Stimulated activated effector memory CD8-positive, alpha-beta T cell treated with anti-CD3 and anti-CD28 coated beads, Interleukin-12 subunit alpha, Interleukin-12 subunit beta, amount 100 ng/mL, for 72 hours (primary cell): ENCODE data around the gene PRKCH.
A peak's percentile ranks its signal among the peaks of the same experiment; 100 is the strongest.

ENCODE experiments used
- ATAC-seq: fragments of 150-1000 bp; cut with Tn5 transposase; 2 replicates; pipeline ENCODE4 v1.10.0; 2021
- DNase-seq, 2 donors: peaks; one replicate each; pipeline ENCODE4 v3.0.0; 2021 to 2022; ENCODE audit warnings: low spot score in 2 of 2
- H3K27ac Mint-ChIP-seq: one replicate; pipeline ENCODE4 v1.8.0; 2022; ENCODE audit warnings: mild to moderate bottlenecking, mixed read lengths
- H3K36me3 Mint-ChIP-seq: one replicate; pipeline ENCODE4 v1.8.0; 2022; ENCODE audit warnings: mild to moderate bottlenecking, mixed read lengths
- H3K4me1 Mint-ChIP-seq: one replicate; pipeline ENCODE4 v1.8.0; 2022; ENCODE audit warnings: mixed read lengths
- H3K4me3 Mint-ChIP-seq: one replicate; pipeline ENCODE4 v1.8.0; 2022; ENCODE audit warnings: mild to moderate bottlenecking, mixed read lengths
- H3K9me3 Mint-ChIP-seq: one replicate; pipeline ENCODE4 v1.8.0; 2022; ENCODE audit warnings: mixed read lengths

Gene PRKCH

DNA sequence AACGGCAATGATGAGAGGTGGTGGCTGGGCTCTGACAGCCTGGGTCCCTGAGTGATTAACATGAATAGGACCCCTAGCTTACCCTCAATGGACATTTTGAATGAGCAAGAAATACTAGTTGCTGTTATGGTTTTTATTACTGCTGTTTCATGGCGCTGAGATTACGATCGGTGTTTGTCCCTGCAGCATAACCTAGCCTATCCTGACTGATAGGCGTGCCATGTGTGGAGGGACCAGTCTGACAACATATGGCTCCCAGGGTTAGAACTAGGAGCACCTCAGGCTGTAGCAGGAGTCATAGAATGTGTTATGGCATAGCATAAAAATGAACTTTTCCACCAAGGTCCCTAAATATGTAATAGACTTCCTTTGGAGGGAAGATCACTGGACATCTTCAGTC is 236.5 kb downstream of the PRKCH start:
- no peak overlapping the region for H3K27ac Mint-ChIP-seq
- DNase-seq, result no peak

DNA sequence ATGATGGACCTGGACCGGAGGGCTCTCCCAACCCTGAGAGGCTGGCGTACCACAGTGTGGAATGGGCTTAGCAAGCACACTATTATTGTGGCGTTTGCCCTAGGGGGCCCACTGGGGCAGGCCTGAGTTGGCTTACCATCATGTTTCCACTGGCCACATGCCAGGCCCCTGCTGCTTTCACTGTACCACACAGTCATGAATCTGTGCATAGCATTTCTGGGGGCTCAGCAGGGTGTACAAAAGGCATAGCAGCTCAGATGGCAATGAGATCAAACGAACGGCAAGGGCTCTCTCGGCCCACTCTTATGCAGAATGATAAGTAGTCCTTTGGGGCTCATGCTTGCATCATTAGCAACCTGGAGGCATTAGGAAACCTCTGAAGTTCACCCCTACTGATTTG is 236.9 kb downstream of the PRKCH start:
- Mint-ChIP-seq H3K27ac (no peak overlapping the region), H3K4me3 (no peak overlapping the region), H3K4me1 (peaks cover 57% of the 10 kb centered on the region), H3K9me3 (no peaks in the 10 kb centered on the region), H3K36me3 (peaks cover 12% of the 10 kb centered on the region)
- ATAC-seq (no peak), DNase-seq (no peak)

More for the DNA sequence above, 236.5 kb downstream of the PRKCH start:
- Mint-ChIP-seq H3K9me3 (no peaks in the 10 kb centered on the region), H3K4me3 (no peak overlapping the region), H3K4me1 (peaks cover 57% of the 10 kb centered on the region), H3K36me3 (peaks cover 16% of the 10 kb centered on the region)
- no peak for ATAC-seq

DNA sequence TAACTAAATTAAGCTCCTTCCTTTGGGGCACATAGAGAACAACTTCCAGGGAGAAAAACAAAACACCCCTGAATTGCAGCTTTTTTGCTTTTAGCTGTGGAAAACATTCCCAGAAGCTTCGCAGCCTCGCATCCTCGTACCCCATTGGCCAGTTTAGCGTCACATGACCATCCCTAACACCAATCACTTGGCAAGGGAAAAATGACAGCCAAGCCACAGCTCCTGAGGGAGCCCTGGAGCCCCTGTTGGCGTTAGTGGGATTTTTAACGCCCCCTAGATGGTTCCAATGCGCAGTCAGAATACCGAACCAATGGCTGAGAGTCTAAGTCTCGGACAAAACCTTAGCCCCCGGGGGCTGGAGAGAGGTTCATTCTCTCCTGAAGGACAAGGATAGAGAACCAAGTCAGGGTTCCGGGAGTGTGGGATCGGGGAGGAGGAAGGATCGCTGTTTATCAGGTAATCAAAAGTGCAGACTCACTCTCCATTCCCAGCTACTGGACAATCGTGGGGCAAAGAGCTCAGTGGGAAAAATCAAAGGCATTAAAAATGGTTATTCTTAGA is 238.3 kb downstream of the PRKCH start:
- Mint-ChIP-seq H3K9me3 (no peaks in the 10 kb centered on the region), H3K27ac (no peak overlapping the region), H3K36me3 (no peaks in the 10 kb centered on the region), H3K4me1 (peaks cover 59% of the 10 kb centered on the region), H3K4me3 (no peak overlapping the region)
- ATAC-seq, result no peak
- no peak for DNase-seq

DNA sequence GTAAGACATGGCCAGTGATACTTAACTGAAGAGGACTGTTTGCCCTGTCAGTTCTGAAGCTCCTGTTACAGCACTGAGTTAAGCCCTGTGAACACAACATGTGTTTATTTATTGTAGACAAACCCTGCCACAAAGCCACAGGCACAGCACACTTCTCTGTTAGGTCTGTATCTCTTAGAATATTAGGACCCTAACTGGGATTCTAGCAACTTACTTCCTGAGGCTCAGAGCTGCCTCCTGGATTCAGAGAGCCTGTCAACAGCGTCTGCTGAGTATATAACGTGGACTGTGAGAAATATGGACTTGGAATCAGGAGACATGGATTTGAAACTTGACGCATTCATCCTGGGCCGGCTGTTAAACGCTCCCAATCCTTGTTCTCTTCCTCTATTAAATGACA is 238.9 kb downstream of the PRKCH start:
- no peak for DNase-seq
- Mint-ChIP-seq H3K9me3 (no peaks in the 10 kb centered on the region), H3K36me3 (no peaks in the 10 kb centered on the region), H3K4me3 (no peak overlapping the region), H3K27ac (peak overlapping the region; percentile 92), H3K4me1 (peaks cover 59% of the 10 kb centered on the region)
- ATAC-seq, result no peak

DNA sequence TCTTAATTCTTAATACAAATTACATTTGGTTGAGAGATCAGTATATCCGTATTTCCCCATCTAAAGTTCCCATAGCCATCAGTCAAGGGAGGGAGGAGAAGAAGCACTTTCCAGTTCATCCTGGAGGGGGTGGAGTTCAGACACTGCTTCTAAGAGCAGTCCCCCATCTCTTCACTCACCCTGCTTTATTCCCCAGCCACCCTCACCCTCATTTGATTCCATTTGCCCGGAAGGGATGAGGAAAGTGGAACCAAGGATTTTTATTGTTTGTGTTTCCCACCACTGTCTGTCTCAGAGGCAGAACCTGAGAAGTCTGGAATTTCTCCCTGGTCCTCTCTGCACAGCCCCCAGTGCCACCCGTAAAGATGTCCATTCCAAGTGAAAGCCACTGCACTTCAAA is 239.7 kb downstream of the PRKCH start:
- H3K27ac Mint-ChIP-seq, result peak overlapping the region; percentile 92

DNA sequence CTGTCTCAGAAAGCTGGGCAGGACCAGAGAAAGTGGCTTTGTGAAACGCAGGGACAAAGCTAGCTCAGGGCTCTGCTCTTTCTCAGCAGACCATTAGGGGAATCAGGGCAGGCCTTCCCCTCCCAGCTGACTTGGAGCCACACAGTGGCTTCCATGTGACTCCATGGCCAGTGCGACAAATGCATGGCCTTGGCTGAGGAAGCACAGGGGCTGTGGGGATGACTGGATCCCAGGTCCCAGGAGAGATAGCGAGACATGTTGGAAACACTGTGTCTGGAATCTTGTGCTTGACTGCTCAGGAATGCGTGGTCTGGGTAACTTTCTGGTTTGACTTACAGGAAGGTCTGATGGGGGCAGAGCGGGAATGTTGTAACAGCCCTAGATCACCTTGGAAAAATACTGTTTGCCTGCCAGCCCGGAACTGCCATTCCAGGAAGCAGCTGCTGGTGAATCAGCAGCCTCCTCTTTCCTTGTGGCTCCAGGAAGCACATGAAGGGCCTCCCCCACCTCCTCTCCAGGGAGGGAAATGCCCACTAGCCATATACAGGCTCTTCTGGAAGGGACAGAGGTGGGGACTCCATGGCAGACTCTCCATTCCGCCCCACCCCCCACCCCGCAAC is 240.4 kb downstream of the PRKCH start:
- Mint-ChIP-seq H3K9me3 (no peaks in the 10 kb centered on the region), H3K4me3 (peak overlapping the region; percentile 48), H3K4me1 (peaks cover 65% of the 10 kb centered on the region), H3K36me3 (peaks cover 9% of the 10 kb centered on the region), H3K27ac (peak overlapping the region; percentile 92)
- ATAC-seq (no peak), DNase-seq (no peak)

More for the DNA sequence above, 239.7 kb downstream of the PRKCH start:
- peaks cover 8% of the 10 kb centered on the region for H3K36me3 Mint-ChIP-seq
- no peaks in the 10 kb centered on the region for H3K9me3 Mint-ChIP-seq
- ATAC-seq (no peak), DNase-seq (no peak)
- peaks cover 60% of the 10 kb centered on the region for H3K4me1 Mint-ChIP-seq
- no peak overlapping the region for H3K4me3 Mint-ChIP-seq

DNA sequence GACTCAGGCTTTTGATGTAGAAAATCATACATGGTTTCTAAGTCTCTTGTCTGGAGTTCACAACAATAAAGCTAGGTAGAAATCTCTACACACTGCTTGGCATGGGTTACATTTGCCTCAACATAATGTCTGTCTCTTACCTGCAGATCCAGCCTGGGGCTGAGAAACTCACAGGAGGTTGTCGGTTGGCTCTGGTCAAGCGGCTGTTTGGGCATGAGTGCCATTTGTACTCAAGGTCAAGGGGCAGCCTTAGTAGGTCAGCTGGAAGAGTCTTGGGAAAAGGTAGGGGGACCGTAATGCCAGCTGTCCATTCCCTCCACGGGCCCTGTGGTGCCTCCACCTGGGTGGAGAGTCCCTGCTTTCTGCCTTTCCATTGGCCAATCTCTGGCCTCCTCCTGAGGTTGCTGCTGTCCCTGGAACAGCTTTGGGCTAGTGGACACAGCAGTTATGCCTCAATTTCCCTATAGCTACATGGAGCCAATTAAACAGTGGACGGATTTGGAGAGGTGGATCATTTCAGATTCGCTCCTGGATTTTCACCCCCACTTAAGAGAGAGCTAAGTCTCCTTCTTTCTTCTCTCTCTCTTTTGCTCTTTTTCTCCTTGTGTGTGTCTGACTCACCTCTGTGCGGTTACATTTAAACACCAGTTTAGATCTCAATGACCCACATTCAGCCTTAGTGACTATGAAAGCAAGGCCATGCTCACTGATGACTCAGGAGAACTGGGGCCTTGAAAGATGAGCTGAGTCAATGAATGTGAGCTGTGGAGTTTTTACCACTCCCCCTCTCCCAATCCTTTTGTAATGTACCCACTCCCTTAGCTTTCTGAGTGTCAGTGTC is 241.2 kb downstream of the PRKCH start:
- peaks cover 9% of the 10 kb centered on the region for H3K36me3 Mint-ChIP-seq
- H3K4me1 Mint-ChIP-seq, result peaks cover 59% of the 10 kb centered on the region
- H3K9me3 Mint-ChIP-seq, result no peaks in the 10 kb centered on the region
- peak overlapping the region; percentile 92 for H3K27ac Mint-ChIP-seq
- DNase-seq (peak in 1 of 2 donors; percentile 65), ATAC-seq (peak; percentile 99)
- H3K4me3 Mint-ChIP-seq, result peak overlapping the region; percentile 48

DNA sequence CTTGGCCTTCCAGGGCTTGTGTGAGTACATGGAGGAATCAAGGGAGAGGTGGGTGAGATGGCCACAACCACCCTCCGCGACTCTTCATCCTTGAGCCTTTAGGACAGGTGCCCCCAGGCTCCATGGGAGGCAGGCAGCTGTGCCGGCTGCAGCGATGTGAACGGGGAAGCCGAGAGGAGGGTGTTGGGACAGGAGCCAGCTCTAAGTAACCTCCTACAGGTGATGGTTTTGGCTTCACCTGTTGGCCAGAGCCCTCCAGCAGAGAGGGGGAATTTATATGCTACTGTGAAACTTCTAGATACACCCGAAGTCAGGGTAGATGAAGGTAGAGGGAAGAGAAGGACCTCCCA is 241.8 kb downstream of the PRKCH start:
- Mint-ChIP-seq H3K27ac (peak overlapping the region; percentile 92), H3K4me1 (peaks cover 64% of the 10 kb centered on the region), H3K9me3 (no peaks in the 10 kb centered on the region)

DNA sequence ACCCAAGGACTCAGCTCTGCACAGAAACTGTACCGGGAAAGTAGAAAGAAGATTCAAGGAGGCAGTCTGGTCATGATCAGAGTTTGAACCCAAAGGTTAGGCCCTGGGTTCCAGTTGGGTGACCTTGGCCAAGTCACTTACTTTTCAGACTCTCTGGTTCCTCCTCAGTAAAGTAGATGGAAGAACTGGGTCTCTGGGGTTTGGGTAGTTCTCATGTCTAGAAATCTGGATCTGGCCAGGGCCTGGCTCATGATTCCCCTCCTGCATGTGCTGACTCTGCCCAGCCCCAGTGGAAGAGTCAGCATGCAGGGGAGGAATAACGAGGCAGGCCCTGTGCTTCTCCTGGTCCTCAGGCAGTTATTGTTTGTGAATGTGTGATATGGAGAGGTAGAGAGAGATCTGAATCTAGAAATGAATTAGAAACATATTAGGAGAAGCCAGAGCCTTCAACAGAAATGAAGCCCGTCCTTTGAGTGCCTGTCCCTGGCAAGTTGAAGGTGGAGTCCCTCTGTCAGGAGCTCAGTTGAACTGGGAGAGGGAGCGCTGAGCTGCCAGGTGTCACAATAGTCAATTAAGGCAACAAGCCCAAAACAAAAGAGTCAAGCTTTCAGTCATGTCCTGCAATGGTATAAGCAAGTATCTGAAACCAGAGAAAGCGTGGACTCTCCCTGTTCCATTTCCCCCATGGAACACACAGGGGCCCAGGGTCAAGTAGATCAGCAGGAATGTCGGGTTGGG is 242.7 kb downstream of the PRKCH start:
- H3K4me3 Mint-ChIP-seq, result peak overlapping the region; percentile 48
- ATAC-seq, result no peak
- peaks cover 9% of the 10 kb centered on the region for H3K36me3 Mint-ChIP-seq
- DNase-seq, result no peak
- no peaks in the 10 kb centered on the region for H3K9me3 Mint-ChIP-seq
- H3K4me1 Mint-ChIP-seq, result peaks cover 71% of the 10 kb centered on the region
- peak overlapping the region; percentile 92 for H3K27ac Mint-ChIP-seq

More for the DNA sequence above, 241.8 kb downstream of the PRKCH start:
- no peak for DNase-seq
- no peak for ATAC-seq
- H3K36me3 Mint-ChIP-seq, result peaks cover 9% of the 10 kb centered on the region
- peak overlapping the region; percentile 48 for H3K4me3 Mint-ChIP-seq

DNA sequence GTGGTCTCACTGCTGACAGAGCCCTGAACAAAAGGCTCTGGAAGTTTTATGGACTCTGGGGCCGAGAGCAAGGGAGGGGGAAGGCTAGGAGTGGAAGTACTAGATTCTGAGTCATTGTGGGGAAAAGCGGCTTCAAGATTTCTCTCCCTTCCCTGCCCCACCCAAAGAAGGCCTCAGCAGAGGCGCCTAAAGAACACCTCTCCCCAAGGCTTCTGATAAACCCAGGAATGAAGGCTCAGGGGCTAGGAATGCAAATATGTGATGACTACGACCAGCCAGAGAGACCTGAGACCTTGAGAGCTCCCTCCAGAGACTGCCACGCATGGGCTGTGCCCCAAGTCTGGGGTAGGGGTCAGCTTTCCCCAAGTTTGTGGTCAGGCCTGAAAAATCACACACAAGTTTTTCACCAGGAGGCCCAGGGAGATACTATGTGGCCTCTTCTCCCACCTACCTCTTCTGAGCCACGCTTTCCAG is 243.3 kb downstream of the PRKCH start:
- Mint-ChIP-seq H3K27ac (peak overlapping the region; percentile 92), H3K4me3 (no peak overlapping the region), H3K36me3 (peaks cover 9% of the 10 kb centered on the region), H3K9me3 (no peaks in the 10 kb centered on the region), H3K4me1 (peaks cover 77% of the 10 kb centered on the region)
- ATAC-seq (no peak), DNase-seq (no peak)

DNA sequence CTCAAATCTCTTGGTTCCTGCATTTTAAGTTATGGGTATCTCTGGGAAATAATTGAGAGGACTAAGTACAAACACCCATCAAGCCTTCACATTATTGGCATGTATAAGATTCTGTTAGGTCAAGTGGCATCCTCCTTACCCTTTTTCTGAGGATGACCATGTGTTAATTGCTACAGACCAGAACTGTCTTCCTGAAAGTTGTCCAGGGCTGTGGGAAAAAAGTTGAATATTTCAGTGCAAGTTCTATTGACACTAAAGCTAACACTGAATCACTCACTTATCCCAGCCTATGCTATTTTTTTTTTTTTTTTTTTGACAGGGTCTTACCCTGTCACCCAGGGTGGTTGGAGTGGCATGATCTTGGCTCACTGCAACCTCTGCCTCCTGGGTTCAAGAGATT is 243.8 kb downstream of the PRKCH start:
- no peak overlapping the region for H3K4me3 Mint-ChIP-seq
- H3K27ac Mint-ChIP-seq, result peak overlapping the region; percentile 92
- DNase-seq, result no peak
- peaks cover 9% of the 10 kb centered on the region for H3K36me3 Mint-ChIP-seq
- no peak for ATAC-seq
- no peaks in the 10 kb centered on the region for H3K9me3 Mint-ChIP-seq
- H3K4me1 Mint-ChIP-seq, result peaks cover 82% of the 10 kb centered on the region

DNA sequence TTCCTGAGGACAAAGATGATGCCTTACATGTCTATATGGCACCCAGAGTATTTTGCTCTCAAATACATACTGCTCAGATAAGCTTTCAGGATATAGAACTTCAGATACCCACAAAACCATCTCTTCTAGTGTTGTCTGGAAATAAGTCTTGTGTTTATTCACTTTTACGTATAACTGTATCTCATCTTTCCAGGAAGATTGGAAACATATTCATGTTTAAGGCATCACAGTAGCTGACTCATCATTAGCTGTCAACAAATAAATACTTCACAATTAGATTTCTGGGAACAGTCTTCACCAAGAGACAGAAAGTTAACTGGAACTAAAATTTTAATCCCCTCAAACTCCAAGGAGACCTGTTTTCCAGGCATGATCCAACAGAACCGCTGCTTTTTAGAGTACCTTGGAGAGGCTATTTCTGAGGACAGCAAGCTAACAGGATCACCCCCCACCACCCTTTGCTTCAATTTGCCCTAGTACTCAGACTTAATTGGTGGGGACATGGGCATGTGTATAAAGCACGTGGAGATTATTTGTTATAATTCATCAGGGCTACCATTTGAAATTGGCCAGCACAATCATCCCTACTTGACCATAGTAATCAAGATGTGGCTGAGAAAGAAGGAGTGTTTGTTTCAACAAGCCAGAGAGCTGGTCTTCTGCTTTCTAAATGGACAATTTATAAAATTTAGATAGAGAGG is 244.6 kb downstream of the PRKCH start:
- ATAC-seq (no peak), DNase-seq (no peak)
- Mint-ChIP-seq H3K27ac (peak overlapping the region; percentile 92), H3K36me3 (peaks cover 9% of the 10 kb centered on the region), H3K9me3 (no peaks in the 10 kb centered on the region), H3K4me1 (peaks cover 89% of the 10 kb centered on the region), H3K4me3 (no peak overlapping the region)

DNA sequence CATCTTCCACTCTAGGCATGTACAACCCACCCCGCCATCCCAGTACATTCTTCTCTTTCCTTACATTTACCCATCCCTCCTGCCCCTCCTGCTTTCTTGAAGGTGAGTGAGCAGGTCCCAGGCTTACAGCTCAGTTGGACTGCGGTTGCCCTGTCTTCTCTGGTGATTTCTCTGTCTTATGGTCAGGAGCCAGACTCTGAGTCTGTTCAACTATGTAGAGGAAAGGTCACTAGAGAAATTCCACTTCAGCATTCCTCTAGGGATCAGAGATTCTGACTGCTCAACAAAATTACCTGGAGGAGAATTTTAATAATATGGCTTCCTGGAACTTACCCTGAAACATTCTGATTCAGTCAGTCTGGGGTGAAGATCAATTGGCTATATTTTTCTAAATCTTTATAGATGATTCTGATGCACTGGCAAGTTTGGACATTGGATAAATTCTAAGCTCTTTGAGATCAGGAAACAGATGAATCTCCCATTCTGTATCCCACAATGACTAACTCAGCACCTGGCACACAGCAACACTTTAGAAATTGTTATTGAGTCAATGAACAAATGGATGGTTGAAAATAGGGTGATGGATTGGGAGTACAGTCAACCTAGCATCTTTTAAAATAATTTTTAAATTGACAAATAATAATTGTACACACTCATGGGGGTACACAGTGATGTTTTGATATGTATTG is 245.3 kb downstream of the PRKCH start:
- DNase-seq (no peak), ATAC-seq (no peak)
- Mint-ChIP-seq H3K4me3 (no peak overlapping the region), H3K4me1 (peaks cover 84% of the 10 kb centered on the region), H3K36me3 (peaks cover 9% of the 10 kb centered on the region), H3K27ac (peak overlapping the region; percentile 92), H3K9me3 (no peaks in the 10 kb centered on the region)

DNA sequence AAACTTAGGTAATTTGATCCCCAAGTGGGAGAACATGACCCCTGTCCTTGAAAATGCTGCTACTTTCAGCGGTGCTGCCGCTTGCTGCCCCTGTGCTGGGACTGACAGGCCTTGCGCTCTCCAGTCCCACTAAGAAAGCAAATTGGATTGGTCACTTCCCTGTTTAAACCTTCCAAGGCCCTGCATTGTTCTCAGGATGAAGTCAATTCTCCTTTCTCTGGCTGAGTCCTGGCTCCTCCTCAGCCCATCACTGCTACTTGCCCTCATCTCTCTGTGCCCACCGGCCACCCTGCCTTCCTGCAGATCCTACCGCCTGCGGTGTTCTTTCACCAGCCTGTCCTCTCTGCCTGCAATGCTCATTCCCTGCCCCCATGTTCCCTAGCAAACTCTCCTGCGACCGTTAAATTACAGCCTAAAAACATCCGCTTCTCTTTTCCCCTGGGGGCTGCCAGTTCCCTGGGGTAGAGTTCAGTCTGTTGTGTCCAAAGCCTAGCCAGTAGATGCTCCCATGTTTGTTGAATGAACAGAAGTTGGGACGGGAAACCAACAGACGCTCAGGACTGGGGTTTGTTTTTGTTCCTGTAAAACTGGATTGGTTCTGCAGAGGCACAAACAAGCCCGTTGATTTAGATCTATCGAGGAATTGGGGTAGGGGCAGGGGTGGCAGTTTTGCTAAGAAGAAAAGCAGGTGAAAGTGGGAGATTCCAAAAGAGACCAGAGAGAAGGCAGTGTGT is 246.6 kb downstream of the PRKCH start:
- peak overlapping the region; percentile 75 for H3K27ac Mint-ChIP-seq
- H3K4me1 Mint-ChIP-seq, result peaks cover 71% of the 10 kb centered on the region
- ATAC-seq (no peak), DNase-seq (no peak)
- H3K9me3 Mint-ChIP-seq, result no peaks in the 10 kb centered on the region
- peak overlapping the region; percentile 57 for H3K4me3 Mint-ChIP-seq
- H3K36me3 Mint-ChIP-seq, result peaks cover 9% of the 10 kb centered on the region
